PC-9 (cell line): ENCODE data around the gene ELP1.

Experiments used
- CTCF ChIP-seq: fragments of 200-600 bp; sonication (generic); conservative IDR thresholded peaks from 2 replicates; pipeline ENCODE4 v1.6.1; 2017; ENCODE audit warnings: mixed run types, antibody characterized with exemption, mild to moderate bottlenecking, moderate library complexity
- EZH2 ChIP-seq: fragments of 200-600 bp; sonication (generic); IDR thresholded peaks from 2 replicates; pipeline ENCODE4 v1.8.0; 2017; ENCODE audit warnings: antibody characterized with exemption, low read depth

GRCh38 chr9:108934323-108934893 is 484 bp upstream of the ELP1 start, which contains the start of gene ABITRAM:
- TF ChIP-seq CTCF (no peak), EZH2 (no peak)
